Measurements from ENCODE around the gene PKNOX2.

DNA sequence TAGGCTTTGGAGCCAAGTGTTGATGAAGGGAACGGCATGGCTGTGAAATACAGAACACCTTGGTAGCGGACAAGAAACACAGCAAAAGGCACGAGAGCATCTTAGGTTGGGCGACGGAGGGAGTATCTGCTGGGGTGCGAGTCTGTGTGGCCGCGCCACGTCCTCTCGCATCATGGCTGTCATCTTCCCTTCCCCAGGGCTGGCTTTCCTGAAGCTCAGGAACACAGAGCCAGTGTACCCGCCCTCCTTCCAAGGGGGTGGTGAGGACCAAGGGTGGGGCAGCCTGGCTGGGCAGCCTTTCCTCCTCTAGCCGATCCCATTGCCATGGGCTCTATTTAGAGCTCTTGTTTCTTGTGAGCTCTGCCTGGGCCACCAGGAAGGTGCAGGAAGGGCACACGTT lies 177.1 kb downstream of the PKNOX2 start:
- TF ChIP-seq, protein P1, sequence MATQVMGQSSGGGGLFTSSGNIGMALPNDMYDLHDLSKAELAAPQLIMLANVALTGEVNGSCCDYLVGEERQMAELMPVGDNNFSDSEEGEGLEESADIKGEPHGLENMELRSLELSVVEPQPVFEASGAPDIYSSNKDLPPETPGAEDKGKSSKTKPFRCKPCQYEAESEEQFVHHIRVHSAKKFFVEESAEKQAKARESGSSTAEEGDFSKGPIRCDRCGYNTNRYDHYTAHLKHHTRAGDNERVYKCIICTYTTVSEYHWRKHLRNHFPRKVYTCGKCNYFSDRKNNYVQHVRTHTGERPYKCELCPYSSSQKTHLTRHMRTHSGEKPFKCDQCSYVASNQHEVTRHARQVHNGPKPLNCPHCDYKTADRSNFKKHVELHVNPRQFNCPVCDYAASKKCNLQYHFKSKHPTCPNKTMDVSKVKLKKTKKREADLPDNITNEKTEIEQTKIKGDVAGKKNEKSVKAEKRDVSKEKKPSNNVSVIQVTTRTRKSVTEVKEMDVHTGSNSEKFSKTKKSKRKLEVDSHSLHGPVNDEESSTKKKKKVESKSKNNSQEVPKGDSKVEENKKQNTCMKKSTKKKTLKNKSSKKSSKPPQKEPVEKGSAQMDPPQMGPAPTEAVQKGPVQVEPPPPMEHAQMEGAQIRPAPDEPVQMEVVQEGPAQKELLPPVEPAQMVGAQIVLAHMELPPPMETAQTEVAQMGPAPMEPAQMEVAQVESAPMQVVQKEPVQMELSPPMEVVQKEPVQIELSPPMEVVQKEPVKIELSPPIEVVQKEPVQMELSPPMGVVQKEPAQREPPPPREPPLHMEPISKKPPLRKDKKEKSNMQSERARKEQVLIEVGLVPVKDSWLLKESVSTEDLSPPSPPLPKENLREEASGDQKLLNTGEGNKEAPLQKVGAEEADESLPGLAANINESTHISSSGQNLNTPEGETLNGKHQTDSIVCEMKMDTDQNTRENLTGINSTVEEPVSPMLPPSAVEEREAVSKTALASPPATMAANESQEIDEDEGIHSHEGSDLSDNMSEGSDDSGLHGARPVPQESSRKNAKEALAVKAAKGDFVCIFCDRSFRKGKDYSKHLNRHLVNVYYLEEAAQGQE (IDR thresholded peaks at IDR 0.05; ENCODE audit: insufficient read depth in 1 of 2, low read depth in 2 of 2, low read length in 2 of 2) = no peak
- no peak for TF ChIP-seq POLR2AphosphoS5 (IDR thresholded peaks at IDR 0.05; ENCODE audit: low read depth, low read length)
- TF ChIP-seq SIN3A (IDR thresholded peaks at IDR 0.05; ENCODE audit: borderline replicate concordance, insufficient read depth, low read length) = no peak
- TF ChIP-seq TAF1 (IDR thresholded peaks at IDR 0.05; ENCODE audit: borderline replicate concordance, insufficient read depth, low read length) = no peak
